GM18867 (cell line): ENCODE data around the gene IRX5.
A peak's percentile ranks its signal among the peaks of the same experiment; 100 is the strongest.

Source experiments
- ATAC-seq: cut with Tn5 transposase; IDR thresholded peaks from one replicate; pipeline ENCODE4 v1.9.1; 2021; ENCODE audit warnings: mild to moderate bottlenecking, moderate library complexity; ENCODE audit not compliant: unreplicated experiment

The IRX5 gene

GRCh38 chr16:54929090-54930004 is 1.3 kb upstream of the IRX5 start:
- peak; percentile 87 for ATAC-seq

- no peak for ATAC-seq
These were observed 129 bp downstream of the IRX5 start for GRCh38 chr16:54930869-54931119.

- ATAC-seq, result no peak
These were observed 702 bp downstream of the IRX5 start for GRCh38 chr16:54931120-54932014.

GRCh38 chr16:54932021-54932660 is 1.5 kb downstream of the IRX5 start:
- no peak for ATAC-seq

GRCh38 chr16:54932737-54933254 is 2.1 kb downstream of the IRX5 start:
- ATAC-seq, result no peak

- ATAC-seq, result no peak
These were observed 2.8 kb downstream of the IRX5 start for GRCh38 chr16:54933281-54934011.

GRCh38 chr16:54934481-54935265 is 4.0 kb downstream of the IRX5 start:
- no peak for ATAC-seq

GRCh38 chr16:54935266-54935968 is 4.8 kb downstream of the IRX5 start:
- ATAC-seq, result no peak

- ATAC-seq, result no peak
These were observed 5.7 kb downstream of the IRX5 start for GRCh38 chr16:54936201-54936978.

GRCh38 chr16:54936979-54937670 is 6.5 kb downstream of the IRX5 start:
- ATAC-seq, result no peak

- ATAC-seq, result no peak
These were observed 7.1 kb downstream of the IRX5 start for GRCh38 chr16:54937671-54938211.

GRCh38 chr16:54938212-54939028 is 7.8 kb downstream of the IRX5 start:
- ATAC-seq, result no peak

- no peak for ATAC-seq
These were observed 8.3 kb downstream of the IRX5 start for GRCh38 chr16:54939029-54939346.

GRCh38 chr16:54939510-54940278 is 9.0 kb downstream of the IRX5 start:
- ATAC-seq, result no peak

GRCh38 chr16:54940279-54940604 is 9.6 kb downstream of the IRX5 start:
- ATAC-seq, result no peak

GRCh38 chr16:54942353-54942943 is 11.8 kb downstream of the IRX5 start:
- ATAC-seq, result no peak
